Subcutaneous abdominal adipose tissue (tissue), 5 donors: ENCODE data around the gene ZNF616.
"Not testable (repeated sequence)": the region's sequence is repeated elsewhere in the genome, so short reads cannot be mapped to it uniquely, and the experiment has no call there.

Source experiments
- H3K27ac ChIP-seq: one replicate; pipeline ENCODE4 v1.7.0; 2013; ENCODE audit warnings: low read depth, mild to moderate bottlenecking, inconsistent platforms, low read length, moderate library complexity
- H3K27me3 ChIP-seq, 5 donors: one replicate each; pipeline ENCODE4 v1.7.0; 2013; ENCODE audit warnings: low read length in 5 of 5, inconsistent platforms in 1 of 5; ENCODE audit not compliant: control insufficient read depth in 5 of 5, insufficient read depth in 4 of 5
- H3K36me3 ChIP-seq, 5 donors: one replicate each; pipeline ENCODE4 v1.7.0; 2013; ENCODE audit warnings: low read length in 5 of 5; ENCODE audit not compliant: control insufficient read depth in 5 of 5, insufficient read depth in 5 of 5
- H3K4me1 ChIP-seq, 5 donors: one replicate each; pipeline ENCODE4 v1.7.0; 2013; ENCODE audit warnings: low read length in 5 of 5, mild to moderate bottlenecking in 3 of 5, moderate library complexity in 1 of 5; ENCODE audit not compliant: control insufficient read depth in 5 of 5, insufficient read depth in 5 of 5
- H3K4me3 ChIP-seq, 5 donors: one replicate each; pipeline ENCODE4 v1.7.0; 2013; ENCODE audit warnings: low read length in 5 of 5, low read depth in 1 of 5
- H3K9ac ChIP-seq, 5 donors: one replicate each; pipeline ENCODE4 v1.7.0; 2013; ENCODE audit warnings: low read length in 5 of 5, mild to moderate bottlenecking in 4 of 5, moderate library complexity in 3 of 5
- H3K9me3 ChIP-seq, 5 donors: one replicate each; pipeline ENCODE4 v1.7.0; 2013; ENCODE audit warnings: low read length in 5 of 5; ENCODE audit not compliant: control insufficient read depth in 5 of 5
- donor health status: healthy.
- donor health status: healthy.
- donor health status: healthy.
- donor health status: healthy.
- donor health status: healthy.

Gene ZNF616

DNA sequence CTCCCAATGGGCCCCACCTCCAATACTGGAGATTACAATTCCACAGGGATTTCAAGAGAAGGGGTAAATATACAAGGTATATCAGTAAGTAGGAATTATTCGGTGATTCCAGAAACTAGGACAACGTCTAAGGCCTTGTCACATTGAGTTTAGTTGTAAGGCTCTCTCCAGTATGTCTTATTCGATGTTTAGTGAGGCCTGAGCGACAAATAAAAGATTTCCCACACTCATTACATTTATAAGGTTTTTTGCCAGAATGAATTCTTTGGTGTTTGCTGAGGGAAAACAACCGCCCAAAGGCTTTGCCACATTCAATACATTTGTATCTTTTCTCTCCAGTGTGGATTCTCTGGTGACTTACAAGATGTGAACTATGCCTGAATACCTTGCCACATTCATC is 25.0 kb downstream of the ZNF616 start:
- Histone ChIP-seq H3K4me1 (no peaks in the 10 kb centered on the region), H3K27me3 (no peaks in the 10 kb centered on the region), H3K9ac (no peak overlapping the region), H3K36me3 (peaks cover 36 to 48% (median 43%) of the 10 kb centered on the region in 5 donors), H3K27ac (no peak overlapping the region), H3K9me3 (peaks cover 79 to 99% (median 97%) of the 10 kb centered on the region in 5 donors), H3K4me3 (peak overlapping the region; percentile 45 to 66 (median 48))

- H3K9me3 ChIP-seq, result peaks cover 68 to 99% (median 97%) of the 10 kb centered on the region in 5 donors
- H3K4me1 ChIP-seq, result no peaks in the 10 kb centered on the region
- peaks cover 20 to 35% (median 23%) of the 10 kb centered on the region in 5 donors for H3K36me3 ChIP-seq
- no peaks in the 10 kb centered on the region for H3K27me3 ChIP-seq
- H3K27ac ChIP-seq, result no peak overlapping the region
- peak overlapping the region in 1 of 5 donors; percentile 54 for H3K4me3 ChIP-seq
- H3K9ac ChIP-seq, result no peak overlapping the region
These were observed 27.1 kb downstream of the ZNF616 start for GRCh38 chr19:52112624-52113023.

GRCh38 chr19:52110780-52111179 is 29.0 kb downstream of the ZNF616 start:
- H3K9ac ChIP-seq, result no peak overlapping the region
- peaks cover 6 to 16% (median 7%) of the 10 kb centered on the region in 5 donors for H3K36me3 ChIP-seq
- H3K9me3 ChIP-seq, result peaks cover 54 to 87% (median 87%) of the 10 kb centered on the region in 5 donors
- no peak overlapping the region for H3K27ac ChIP-seq
- H3K4me3 ChIP-seq, result peak overlapping the region in 4 of 5 donors; percentile 29 to 48 (median 33)
- H3K27me3 ChIP-seq, result no peaks in the 10 kb centered on the region
- no peaks in the 10 kb centered on the region for H3K4me1 ChIP-seq

GRCh38 chr19:52102782-52103181 is 37.0 kb downstream of the ZNF616 start:
- peaks cover 3 to 37% (median 34%) of the 10 kb centered on the region in 5 donors for H3K9me3 ChIP-seq
- no peak overlapping the region for H3K4me3 ChIP-seq
- H3K36me3 ChIP-seq, result no peaks in the 10 kb centered on the region
- no peaks in the 10 kb centered on the region for H3K27me3 ChIP-seq
- no peak overlapping the region for H3K9ac ChIP-seq
- H3K27ac ChIP-seq, result no peak overlapping the region
- no peaks in the 10 kb centered on the region for H3K4me1 ChIP-seq

DNA sequence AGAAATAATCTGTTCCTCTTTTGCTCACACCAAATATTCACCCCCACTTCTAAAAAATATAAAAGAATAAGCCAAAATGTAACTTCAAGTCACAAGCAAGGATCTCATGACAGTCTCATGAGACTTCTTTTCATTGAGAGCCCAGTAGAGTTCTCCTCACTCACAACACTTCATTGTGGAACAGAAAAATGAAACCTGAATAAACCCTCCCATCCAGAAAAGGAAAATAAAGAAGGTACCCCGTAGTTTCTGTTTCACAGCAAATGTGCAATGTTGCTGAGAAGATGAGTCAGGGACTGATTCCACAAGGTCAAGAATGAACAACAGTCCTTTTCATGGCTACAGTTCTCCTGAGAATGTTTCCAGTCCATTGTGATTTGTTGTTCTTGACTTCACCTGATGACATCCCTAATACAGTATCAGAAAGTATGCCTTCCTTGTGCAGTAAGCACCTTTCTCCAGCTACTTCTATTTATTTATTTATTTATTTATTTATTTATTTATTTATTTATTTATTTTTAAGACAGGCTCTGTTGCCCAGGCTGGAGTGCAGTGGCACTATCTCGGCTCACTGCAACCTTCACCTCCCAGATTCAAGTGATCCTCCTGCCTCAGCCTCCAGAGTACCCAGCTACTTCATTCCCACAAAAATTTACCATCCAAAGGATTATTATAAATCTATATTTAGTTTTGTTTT is 37.7 kb downstream of the ZNF616 start:
- Histone ChIP-seq H3K4me3 (no peak overlapping the region), H3K9ac (no peak overlapping the region), H3K4me1 (no peaks in the 10 kb centered on the region), H3K27me3 (no peaks in the 10 kb centered on the region), H3K27ac (no peak overlapping the region), H3K9me3 (peaks cover 3 to 38% (median 33%) of the 10 kb centered on the region in 5 donors), H3K36me3 (no peaks in the 10 kb centered on the region)

GRCh38 chr19:52099497-52100138 is 40.1 kb downstream of the ZNF616 start:
- no peak overlapping the region for H3K9ac ChIP-seq
- H3K27me3 ChIP-seq, result no peaks in the 10 kb centered on the region
- peak overlapping the region in 1 of 5 donors; percentile 9 for H3K4me3 ChIP-seq
- peaks cover 3 to 35% (median 31%) of the 10 kb centered on the region in 5 donors for H3K9me3 ChIP-seq
- no peaks in the 10 kb centered on the region for H3K36me3 ChIP-seq
- H3K27ac ChIP-seq, result no peak overlapping the region
- peaks cover 2 to 11% (median 8%) of the 10 kb centered on the region in 5 donors for H3K4me1 ChIP-seq

- Histone ChIP-seq H3K9me3 (peaks cover 3 to 27% (median 18%) of the 10 kb centered on the region in 5 donors), H3K36me3 (peaks cover 5 to 14% (median 8%) of the 10 kb centered on the region in 5 donors), H3K4me3 (peak overlapping the region in 3 of 5 donors; percentile 16 to 100 (median 47)), H3K4me1 (peaks cover 5 to 22% (median 18%) of the 10 kb centered on the region in 5 donors)
- not testable (repeated sequence) for H3K27ac ChIP-seq, H3K9ac ChIP-seq, H3K27me3 ChIP-seq
These were observed 43.3 kb downstream of the ZNF616 start for GRCh38 chr19:52096416-52096815.

DNA sequence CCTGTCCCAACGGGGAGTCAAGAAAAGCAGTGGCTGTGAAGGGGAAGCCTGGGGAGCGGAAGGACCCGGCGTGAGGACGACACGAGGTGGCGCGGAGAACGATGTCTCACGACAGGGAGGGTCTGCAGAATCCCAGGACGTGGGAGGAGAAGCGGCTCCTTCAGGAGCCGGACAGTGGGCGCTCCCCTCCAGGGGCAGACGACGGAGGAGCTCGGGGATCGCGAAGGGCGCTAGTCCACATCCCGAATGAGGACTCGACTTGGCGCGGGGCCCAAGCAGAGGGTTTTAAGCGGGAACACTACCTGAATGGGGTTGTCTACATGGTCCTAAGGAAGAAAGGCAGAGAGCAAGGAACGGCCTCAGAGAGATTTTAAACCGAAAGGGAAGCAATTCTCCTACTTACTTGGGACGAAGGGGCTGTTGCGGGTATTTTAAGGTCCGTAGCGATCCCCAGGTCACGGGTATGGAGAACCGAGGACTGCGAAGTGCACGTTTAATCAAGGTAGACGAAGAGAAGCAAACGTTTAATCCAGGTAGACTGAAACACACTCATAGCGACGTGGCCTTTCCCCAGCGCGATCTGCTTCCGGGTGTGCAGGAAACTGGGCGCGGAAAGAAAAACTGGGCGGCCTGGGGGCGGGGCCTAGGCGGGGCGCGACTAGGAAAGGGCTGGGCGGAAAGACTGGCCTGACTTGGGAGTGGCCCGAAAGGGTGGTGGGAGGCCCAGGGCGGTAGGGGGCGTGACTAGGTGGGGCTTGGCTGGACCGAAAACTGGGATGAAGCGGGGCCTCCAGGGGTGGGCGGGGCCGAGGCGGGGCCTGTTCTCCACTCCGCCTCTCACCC is 44.3 kb downstream of the ZNF616 start, which contains the start of gene ZNF841:
Gene ZNF841, minus strand, starts transcription at position 594 of the 843 bp plus-strand sequence. CDS start 10,964 bp downstream, outside the sequence.
- H3K4me3 ChIP-seq, result peak within 1 kb of the TSS; percentile 95 to 100 (median 100)
- peak within 1 kb of the TSS; percentile 89 to 97 (median 93) for H3K9ac ChIP-seq
- peaks cover 8 to 19% (median 9%) of the 10 kb centered on the region in 5 donors for H3K36me3 ChIP-seq
- H3K27ac ChIP-seq, result peak within 1 kb of the TSS; percentile 57
- H3K4me1 ChIP-seq, result peaks cover 5 to 22% (median 18%) of the 10 kb centered on the region in 5 donors
- peaks cover 3 to 30% (median 18%) of the 10 kb centered on the region in 5 donors for H3K9me3 ChIP-seq
- H3K27me3 ChIP-seq, result no peaks in the 10 kb centered on the region

DNA sequence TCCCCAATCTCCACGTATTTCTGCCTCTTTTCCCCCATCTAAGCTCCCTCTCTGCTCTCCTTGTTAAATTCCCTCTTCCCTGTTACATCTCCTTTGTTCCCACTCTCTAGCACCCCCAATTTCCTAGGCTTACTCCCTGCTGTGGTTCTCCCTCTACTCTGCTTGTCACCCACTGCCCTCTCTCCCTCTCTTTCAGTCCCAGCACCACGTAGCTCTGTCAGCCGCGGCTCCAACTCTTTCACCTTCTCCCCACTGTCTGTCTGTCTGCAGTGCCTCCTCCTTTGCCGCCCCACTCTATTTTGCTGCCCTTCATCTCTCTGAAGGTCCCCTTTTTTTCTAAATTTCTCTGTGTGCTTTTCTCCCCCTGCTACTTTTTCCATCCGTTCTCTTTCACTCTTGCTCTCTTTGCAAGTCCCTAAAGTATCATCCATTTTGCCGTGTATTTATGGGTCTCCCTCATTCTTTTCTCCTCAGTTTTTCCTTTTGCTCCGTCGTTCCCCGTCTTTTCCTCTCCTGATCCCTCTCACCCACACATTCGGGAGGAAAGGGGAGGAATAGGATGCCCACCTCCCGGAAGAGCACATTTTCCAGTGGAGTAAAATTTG is 45.1 kb downstream of the ZNF616 start:
- Histone ChIP-seq H3K4me3 (peak overlapping the region; percentile 95 to 100 (median 100)), H3K27ac (peak overlapping the region; percentile 57), H3K9me3 (peaks cover 0 to 30% (median 15%) of the 10 kb centered on the region in 5 donors), H3K4me1 (peaks cover 5 to 22% (median 18%) of the 10 kb centered on the region in 5 donors), H3K9ac (peak overlapping the region; percentile 89 to 97 (median 93)), H3K36me3 (peaks cover 8 to 23% (median 12%) of the 10 kb centered on the region in 5 donors), H3K27me3 (no peaks in the 10 kb centered on the region)
